HG03039 (cell line): ENCODE results near the gene PSRC1.
"Not testable (repeated sequence)": the region's sequence is repeated elsewhere in the genome, so short reads cannot be mapped to it uniquely, and the experiment has no call there.

Experiments used
- ATAC-seq: cut with Tn5 transposase; IDR thresholded peaks from one replicate; pipeline ENCODE4 v1.9.1; 2021; ENCODE audit warnings: mild to moderate bottlenecking, moderate library complexity; ENCODE audit not compliant: unreplicated experiment

Gene PSRC1

DNA sequence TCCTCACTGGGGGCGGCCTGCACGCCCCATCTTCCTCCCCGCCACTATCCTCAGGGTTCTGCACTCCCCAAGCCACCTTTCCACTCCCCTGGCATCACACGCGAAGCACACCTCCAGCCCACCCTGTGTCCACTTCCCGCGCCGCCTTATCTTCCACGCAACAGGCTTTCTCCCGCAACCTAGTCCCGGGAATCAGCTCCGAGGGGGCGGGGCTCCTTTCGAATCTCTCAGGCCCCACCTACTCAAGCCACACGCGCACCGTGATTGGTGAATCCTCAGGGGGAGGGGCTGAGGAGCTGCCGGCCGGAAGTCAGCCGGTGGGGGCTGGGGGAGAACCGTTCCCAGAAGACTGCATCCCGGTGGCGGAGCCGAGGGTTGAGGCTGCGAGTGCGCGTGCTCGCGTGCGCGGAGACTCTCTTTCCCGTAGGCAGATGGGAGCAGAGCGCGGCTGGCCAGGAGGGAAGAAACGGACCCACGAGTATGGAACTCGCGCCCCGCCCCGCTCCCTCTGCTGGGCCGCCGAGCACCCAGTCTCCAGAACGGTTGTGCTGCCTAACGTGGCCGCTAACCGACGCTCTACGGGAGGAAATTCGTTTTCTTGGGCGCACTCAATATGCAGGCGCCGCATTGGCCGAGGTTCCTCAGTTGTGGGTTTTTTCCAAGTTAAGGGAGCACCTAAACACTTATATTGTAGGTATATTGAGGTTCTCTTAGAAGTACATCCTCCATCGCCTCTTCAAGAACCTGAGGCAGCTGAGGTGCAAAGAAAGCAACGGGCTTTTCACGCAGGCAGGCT, at the start of gene PSRC1:
PSRC1 (minus strand) TSS at position 194 of the 796 bp plus-strand sequence.
- peak; percentile 95 for ATAC-seq

DNA sequence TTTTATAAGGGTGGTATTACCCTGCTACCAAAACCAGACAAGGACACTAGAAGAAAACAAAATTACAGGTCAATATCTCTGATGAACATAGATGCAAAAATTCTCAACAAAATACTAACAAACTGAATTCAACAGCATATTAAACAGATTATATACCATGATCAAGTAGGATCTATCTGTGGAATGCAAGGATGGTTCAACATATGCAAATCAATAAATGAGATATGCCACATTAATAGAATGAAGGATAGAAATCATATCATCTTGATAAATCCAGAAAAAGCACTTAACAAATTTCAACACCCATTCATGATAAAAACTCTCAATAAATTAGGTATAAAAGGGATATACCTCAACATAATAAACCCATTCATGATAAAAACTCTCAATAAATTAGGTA, 48.2 kb upstream of the PSRC1 start:
- ATAC-seq, result no peak

DNA sequence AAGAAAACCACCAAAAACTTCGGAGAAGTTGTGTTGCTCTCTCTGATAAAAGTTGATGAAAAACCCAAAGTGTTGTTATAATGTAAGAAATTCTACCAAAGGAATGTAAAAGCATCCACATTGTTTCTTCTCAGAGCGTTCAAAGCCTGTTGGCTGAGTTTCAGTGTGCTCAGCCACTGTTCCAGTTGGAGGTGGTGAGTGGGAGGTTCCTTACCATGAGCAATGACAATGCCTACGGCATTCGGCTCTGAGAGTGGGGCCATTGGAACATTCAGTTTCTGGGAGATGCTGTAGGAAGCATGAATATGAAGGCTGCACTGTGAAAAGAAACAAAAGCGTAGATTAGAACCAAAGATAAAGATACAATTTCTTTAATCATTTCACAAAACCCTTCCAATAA, 44.3 kb upstream of the PSRC1 start:
- ATAC-seq, result no peak

DNA sequence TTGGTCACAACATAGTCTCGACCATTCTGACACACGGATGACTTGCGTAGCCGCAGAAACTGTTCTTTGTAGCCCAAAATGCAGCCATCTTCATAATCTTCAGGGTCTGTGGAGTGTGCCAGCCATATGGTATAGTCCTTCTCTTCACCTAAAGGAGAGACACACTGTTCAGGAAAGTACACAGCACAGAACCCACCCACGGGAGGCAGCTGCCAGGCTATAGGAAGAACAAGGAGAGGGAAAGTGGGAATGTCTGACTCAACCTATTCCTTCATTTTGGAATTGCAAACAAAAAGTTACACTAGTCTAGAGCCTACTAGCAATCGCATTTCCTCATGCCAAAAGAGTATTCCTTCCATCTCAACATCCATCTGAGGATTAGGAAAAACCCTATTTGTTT, 40.0 kb upstream of the PSRC1 start:
- no peak for ATAC-seq

DNA sequence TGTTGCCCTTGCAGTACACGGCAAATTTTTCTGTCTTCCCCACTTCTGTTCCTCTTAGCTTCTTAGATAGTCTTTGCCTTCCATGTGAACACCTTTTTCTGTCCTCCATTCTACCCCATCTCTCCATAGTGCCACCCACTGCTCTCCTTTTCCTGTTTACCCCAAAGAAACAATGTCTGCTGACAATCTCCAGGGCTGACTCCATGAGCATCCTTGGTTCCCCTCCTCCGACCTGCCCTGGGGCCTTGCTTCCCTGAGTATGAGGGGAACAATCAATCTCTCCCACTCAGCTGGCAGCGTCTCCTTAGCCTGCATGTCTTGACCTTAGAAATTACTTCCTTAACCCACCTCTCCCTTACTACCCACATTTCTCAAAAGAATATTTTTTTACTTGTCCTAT, 36.2 kb upstream of the PSRC1 start:
- no peak for ATAC-seq

DNA sequence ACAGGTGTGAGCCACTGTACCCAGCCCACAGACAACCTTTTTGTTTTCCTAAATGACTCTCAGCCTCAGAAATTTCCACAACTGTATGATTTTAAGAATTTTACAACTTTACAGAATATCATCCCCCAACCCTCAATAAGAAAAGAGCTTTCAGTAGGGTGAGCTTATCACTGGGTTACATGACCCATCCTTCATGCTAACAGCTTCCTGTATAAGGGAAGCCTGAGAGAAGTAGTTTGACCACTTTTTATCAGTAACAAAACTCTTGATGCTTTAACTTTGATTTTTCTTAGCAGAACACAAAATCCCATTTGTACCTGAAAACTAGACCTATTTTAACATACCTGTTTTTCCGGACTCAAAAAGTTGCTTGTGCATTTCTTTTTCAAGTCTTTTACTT, 33.6 kb upstream of the PSRC1 start:
- no peak for ATAC-seq

DNA sequence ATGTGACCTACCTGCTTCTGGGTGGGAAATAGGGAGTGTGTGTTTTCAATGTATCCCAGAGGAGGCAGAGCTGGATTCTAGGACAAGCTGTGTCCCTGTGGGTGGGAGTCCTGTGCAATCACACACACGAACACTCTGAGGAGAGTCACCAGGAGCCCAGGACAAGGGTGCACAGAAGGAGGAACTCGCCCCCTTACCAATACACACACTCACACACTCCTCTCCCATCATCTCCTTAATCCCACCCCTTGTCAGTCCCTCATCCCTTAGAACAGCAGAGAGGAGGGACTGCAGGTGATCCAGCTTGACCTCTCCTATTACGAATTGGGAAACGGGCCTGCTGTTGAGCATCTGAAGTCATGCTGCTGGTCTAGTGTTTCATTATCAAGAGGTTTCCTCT, 32.3 kb upstream of the PSRC1 start:
- ATAC-seq, result no peak

DNA sequence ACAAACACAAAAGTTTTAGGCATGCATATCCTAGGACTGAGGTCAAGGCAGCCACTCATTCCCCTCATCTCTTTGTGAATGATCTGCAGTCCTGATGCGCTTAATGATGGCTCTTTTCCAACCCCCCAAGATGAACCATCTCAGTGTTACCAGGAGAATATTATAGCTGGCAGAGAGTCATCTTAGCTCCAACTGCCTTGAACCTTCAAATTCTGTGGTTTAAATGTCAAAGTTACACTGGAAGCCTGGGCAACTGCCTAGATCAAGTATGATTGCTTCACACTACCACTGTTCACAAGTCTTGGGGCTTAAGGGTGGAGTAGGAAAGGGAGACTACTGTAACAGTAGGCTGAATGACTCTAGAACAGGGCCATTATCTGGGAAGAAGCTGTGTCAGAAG, 31.9 kb upstream of the PSRC1 start:
- ATAC-seq, result no peak

DNA sequence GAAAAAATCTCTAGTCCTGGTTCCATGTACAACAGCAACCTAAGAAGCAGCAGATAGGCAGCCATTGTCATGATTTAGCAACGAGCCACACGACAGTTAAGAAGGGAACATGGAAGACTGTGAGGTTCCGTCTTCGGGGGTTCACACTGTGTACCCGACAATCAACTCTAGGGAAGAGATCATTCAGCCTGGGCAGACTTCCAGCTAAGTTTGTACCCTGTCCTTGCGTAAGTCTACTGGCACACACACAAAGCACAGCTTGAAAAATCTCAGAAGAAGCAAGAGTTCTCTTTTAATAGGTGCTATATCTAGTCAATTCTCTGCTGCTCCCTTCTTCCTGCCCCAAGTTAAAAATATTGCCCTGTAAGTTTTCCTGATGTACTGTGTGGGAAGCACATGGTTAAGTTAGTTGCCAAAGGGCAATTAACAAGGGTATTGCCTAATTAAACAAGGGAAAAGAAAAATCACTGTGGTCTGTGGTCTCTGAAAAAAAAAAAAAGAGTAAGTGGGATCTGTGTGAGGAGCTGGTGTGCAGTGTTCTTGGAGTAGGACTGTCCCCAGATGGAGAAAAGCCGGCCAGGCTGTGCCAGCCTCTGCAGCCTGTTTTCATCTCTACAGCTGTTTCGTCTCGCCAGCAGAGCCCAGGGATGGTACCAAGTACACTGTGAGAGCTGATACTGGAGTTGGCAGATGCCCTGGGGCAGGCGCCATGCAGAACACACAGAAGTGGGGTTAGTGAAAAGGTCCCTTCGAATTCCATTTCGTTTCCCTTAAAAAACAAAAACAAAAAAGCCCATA, 30.2 kb upstream of the PSRC1 start:
- ATAC-seq, result no peak

DNA sequence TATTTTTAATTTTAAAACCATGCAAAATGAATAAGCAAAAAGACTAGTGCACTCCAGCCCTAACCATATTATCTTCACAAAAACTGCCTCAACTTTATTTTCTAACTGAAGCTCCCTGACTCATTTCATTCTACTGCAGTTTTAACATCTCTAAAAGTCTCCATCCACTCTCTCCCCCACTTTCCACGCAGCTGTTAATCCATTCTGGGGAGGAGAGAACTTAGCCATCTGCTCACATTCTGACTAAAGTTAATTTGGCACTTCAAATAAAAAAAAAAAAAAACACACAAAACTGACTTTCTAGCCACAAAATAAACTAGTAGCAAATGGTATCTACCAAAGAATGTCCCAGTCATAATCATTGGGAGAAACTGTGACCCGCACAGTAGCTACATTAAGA, 29.3 kb upstream of the PSRC1 start:
- ATAC-seq, result no peak

DNA sequence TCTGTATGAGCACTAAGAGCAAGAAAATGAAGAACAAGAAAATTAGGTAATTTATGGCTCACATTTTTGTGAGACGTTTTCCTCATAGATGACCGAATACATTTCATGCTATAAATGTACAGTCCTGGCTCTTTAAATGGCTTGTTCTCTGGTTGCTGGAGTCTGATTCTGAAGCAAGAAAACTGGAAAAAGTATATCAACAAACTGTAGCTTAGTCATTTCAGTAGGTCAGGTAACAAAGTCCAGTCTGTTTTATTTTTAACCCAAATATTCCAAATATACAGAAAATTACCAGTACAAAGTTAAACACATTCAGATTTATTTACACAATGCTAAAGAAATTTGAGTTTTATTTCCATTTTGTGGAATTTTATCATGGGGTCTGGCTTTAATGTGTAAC, 26.4 kb upstream of the PSRC1 start:
- ATAC-seq, result no peak

DNA sequence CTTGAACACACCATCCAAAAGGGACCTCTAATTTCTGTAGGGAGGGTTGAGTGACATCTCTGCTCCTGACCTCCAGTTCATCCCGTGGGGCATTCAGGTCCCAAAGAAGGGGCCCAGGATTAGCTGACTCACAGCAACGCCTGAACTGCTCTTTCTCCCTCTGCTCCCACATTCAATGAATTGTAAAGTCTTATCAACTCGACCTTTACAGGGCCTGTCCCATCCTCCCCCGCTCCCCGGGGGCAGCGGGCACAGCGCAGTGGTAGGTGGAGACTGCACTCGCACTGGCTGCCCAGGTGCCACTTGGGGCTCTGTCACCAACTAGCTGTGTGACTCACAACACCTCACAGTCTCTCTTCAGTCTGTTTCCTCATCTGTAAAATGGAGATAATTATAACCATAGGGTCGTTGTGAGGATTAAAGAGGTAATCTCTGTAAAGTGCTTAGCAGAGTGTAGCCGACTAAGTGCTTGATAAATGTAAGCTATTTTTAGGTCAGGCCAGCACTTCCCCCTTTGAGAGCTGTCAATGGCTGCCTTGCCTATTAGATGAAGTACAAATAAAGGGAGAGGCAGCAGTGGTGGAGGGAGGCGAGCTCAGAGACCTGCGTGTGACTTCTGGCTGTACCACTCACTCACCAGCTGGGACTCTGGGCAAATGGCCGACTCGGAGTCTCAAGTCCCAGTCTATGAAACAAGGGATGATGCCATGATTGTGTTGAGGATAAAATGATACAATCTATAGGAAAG, 24.5 kb upstream of the PSRC1 start:
- ATAC-seq, result no peak

DNA sequence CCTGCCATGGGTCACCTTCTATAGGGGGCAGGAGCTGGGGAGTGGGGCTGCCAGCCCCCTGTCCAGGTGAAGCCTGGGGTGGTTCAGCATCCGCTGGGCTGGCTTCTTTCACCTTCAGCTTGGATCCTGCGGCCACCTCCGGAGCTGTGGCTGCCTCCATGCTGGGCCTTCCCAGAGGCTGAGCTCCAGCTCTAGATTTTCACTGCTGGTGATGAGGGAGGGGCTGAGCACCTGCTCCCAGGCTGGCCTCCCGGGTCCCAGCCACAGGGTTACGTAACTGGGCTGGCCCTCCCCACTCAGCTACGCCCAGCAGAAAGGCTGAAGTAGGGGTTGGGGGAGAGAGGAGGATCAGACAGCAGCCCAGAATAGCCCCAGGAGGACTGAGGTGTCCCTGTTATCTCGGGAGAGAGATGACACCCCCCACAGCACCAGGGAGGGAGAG, 23.9 kb upstream of the PSRC1 start, which contains the start of gene MYBPHL:
MYBPHL (minus strand) TSS at position 180 of the 442 bp plus-strand sequence; CDS start at position 160, 20 bp downstream.
- no peak for ATAC-seq

DNA sequence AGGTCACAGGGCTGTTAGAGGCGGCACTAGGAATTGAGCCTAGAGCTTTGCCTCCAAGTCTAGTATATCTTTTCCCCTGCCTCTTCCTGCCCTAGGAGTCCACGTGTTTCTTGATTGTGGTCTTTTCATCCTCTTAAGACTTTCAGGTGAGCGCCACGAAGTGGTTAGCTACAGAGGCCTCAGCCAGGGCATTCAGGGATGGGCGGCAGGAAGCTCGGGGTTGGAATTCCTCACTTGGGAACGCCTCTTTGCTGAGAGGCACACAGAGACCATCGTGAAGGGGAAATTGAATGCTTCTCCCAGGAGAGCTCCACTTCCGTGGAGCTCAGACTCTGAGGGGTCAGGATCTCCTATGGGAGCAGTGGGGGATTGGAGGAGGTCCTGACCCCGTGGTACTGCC, 23.0 kb upstream of the PSRC1 start:
- ATAC-seq, result not testable (repeated sequence)

DNA sequence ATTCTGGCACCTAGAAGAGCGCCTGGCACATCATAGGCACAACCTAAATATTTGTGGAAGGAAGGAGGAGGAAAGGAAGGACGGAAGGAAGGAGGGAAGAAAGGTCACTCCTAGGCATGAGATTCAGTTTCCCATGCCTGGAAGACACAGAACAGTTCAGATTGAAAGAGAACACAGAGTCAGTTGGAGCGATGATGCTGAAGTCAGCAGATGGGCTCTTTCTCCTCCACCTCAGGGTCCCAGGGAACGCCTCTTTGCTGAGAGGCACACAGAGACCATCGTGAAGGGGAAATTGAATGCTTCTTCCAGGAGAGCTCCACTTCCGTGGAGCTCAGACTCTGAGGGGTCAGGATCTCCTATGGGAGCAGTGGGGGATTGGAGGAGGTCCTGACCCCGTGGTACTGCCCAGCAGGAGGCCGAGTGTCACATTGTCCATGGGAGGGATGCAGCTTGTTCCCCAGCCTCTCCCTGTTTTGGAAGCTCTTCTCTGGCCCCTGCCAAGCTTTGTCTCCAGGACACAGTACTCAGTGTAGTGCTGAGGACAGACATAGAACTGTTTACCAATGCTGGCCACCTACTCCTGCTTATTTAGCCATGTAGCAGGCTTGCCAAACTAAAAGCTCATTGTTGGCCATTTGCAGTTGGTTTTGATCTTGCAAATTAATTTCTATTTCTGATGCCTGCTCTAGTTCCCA, 21.4 kb upstream of the PSRC1 start:
- ATAC-seq, result no peak

DNA sequence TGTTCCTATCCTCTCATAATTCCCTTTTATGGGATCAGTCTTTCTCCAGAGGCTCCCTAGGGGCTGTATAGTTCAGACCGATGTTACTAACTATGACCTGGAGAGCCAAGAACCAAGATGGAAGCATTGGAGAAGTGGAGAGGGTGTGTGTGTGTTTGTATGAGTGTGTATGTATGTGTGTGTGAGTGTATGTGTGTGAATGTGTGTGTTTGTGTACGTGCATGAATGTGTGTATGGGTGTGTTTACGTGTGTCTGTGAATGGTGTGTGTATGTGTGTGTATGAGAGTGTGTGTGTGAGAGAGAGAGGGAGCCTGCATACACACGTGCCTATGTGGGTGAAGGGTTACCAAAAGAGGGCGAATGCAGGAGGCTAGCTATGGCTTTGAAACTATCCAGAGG, 18.9 kb upstream of the PSRC1 start:
- no peak for ATAC-seq

DNA sequence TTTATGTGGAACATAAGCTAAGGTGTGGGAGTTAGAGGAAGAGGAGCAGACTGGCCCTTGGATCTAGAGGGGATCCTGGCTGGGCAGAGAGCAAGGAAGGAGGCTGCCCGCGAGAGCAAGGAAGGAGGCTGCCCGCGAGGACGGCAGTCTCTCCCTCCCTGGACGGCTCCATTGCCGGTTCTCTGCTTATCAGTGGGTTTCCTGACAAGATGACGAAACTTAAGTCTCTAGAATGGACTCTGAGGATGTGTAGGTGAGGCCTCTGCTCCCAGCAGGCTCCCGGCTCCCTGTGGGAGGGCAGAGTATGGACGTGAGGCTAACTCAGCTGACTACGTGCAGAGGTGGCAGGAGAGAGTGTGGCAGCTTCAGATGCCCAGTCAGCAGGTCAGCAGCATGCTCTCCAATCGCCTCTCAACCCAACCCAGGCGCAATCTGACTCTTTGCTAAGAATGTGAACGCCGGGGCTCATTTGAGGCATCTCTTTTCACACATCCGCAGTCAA, 17.8 kb upstream of the PSRC1 start:
- ATAC-seq, result no peak

DNA sequence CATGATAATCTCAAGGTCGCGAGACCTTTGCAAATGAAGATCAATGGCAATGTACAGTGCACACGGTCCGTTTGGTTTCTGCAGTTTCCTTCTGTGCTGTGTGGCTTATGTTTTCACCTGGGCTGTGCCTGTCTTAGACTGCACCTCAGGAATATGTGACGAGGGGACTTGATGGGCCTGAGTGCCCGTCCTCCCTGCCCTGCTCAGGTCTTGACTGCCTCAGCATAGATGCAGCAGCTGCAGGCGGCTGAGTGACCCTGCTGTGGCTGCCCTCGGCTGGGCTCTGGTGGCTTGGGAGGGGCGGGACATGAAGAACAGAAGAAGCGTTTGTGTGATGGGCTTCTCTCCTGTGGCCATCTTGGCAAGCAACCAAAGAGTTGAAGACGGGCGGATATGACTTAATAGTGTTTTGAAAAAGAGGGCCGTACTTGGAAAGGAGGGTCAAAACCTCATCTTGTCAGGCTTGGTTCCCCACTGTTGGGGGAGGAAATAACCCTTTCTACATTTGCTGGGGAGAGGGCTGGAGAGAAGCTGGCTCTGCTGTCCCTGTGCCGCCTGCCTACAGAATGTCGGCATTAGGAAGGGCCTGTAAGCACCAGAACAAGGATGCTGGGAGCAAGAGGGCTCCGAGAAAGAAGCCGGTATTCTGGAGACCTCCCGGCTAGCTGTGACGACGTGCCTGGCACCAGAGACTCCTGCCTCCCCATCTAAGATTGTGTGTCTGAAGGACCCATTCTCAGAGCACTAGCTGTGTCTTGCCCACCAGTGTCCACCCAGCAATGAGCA, 16.8 kb upstream of the PSRC1 start:
- ATAC-seq, result no peak

DNA sequence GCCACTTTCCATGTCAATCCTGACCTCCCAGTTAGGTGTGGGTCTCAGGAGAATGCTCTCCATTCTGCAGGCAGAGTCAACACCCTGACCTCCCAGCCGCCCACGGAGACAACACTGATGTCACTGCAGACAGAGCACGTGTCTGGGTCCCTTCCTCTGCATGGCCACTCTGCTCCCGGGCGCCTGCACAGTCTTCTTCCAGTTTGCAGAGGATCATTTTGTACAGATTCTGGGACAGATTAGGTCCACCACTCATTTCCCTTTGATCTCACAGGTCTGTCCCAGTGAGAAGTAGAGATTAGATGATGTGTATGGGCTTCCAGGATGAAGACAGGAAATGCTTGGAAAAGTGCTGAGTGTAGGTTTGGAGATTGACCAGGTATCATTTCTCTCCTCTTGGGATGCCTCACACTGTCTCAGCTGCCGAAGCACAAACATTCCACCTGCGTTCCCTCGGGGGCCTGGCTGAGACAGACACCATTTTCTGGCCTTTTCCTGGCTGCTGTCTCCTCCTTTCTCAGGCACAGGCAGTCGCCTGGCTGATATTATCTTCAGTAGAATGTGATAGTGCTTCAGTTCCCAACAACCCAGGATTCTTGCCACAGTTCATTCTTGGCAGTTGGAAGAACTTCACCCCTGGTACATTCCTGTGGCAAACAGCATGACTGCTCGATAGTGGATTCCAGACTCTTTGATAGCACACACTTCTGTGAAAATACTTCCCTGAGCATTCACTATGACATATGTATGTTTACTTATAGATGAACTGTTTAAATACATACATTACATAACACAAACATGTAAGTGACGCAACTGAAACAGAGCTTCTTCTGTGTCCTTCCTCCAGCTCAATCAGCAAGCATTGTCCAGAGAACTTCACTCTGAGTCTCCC, 16.0 kb upstream of the PSRC1 start:
- ATAC-seq, result no peak
